K562 (cell line): Measurements from ENCODE around the gene TCF3. TPM values are rescaled to one million over a fixed set of nuclear protein-coding genes. Genes with fewer than 3 reads are reported as not detected.

Source experiments
- ATAC-seq: fragments of 200-7000 bp; cut with Tn5 transposase; 3 replicates; pipeline ENCODE4 v1.9.1; 2020; ENCODE audit warnings: moderate library complexity
- BruUV-seq: library from RNA; stranded (reverse); fragments of 400-500 nt; replicated peaks from 2 replicates; lab custom pipeline; 2021; lab: Mats Ljungman, UMichigan
- CTCF ChIA-PET: fragments of 300-600 bp; formaldehyde crosslinking; extraction: SDS; loops from one replicate; lab custom pipeline; 2021; ENCODE audit warnings: low intra/inter-chr PET ratio; lab: Yijun Ruan, JAX
- POLR2A ChIA-PET: fragments of 300-600, 350-650 bp; sonication (Branson Sonifier 250); formaldehyde crosslinking; extraction: SDS; loops from one replicate; lab custom pipeline; 2021; ENCODE audit warnings: antibody characterized with exemption, inconsistent platforms; lab: Yijun Ruan, JAX
- DNase-seq, 4 experiments: peaks; one replicate each; pipeline versions ENCODE4 v3.0.0 to v3.0.0-alpha.2; 2011 to 2018; ENCODE audit warnings: low spot score in 3 of 4, mixed read lengths in 3 of 4; ENCODE audit errors: extremely low read depth in 1 of 4
- FAIRE-seq: peaks from 2 replicates; lab custom pipeline; 2011; peaks lifted over from hg19 to GRCh38; lab: Jason Lieb, UNC
- H2AFZ ChIP-seq: 2 replicates; pipeline ENCODE4 v1.6.0; 2011; ENCODE audit warnings: low read depth, low read length, control low read depth, inconsistent platforms
- H3K27ac ChIP-seq: fragments of 200-600 bp; 3 replicates; pipeline ENCODE4 v1.8.0; 2011; ENCODE audit warnings: low read depth, mild to moderate bottlenecking, control low read depth, inconsistent platforms, low read length, moderate library complexity, mixed read lengths; ENCODE audit errors: extremely low read depth
- H3K27me3 ChIP-seq, 2 experiments: fragments of 300-600 bp in 1 of 2; 2 replicates in 1 of 2; 3 replicates in 1 of 2; pipeline versions ENCODE4 v1.6.0 to v1.8.0; 2011; ENCODE audit warnings: inconsistent platforms in 2 of 2, low read length in 2 of 2, mild to moderate bottlenecking in 1 of 2, mixed read lengths in 1 of 2, moderate library complexity in 1 of 2; ENCODE audit not compliant: control insufficient read depth in 2 of 2, insufficient read depth in 2 of 2
- H3K36me3 ChIP-seq: fragments of 300-600 bp; 3 replicates; pipeline ENCODE4 v1.8.0; 2011; ENCODE audit warnings: mild to moderate bottlenecking, low read length, inconsistent platforms; ENCODE audit not compliant: control insufficient read depth, insufficient read depth
- H3K4me1 ChIP-seq, 2 experiments: fragments of 200-600 bp in 1 of 2; replicated peaks in 1 of 2; 2 replicates in 1 of 2; 3 replicates in 1 of 2; pipeline versions ENCODE4 v1.5.1 to v1.8.0; 2011; ENCODE audit warnings: inconsistent platforms in 2 of 2, low read length in 2 of 2, mild to moderate bottlenecking in 1 of 2, mixed read lengths in 1 of 2, moderate library complexity in 1 of 2; ENCODE audit not compliant: control insufficient read depth in 2 of 2, insufficient read depth in 2 of 2
- H3K4me2 ChIP-seq: 2 replicates; pipeline ENCODE4 v1.6.1; 2011; ENCODE audit warnings: low read length, control low read depth, inconsistent platforms, mixed read lengths; ENCODE audit not compliant: insufficient read depth
- H3K4me3 ChIP-seq: fragments of 200-600 bp; sonication (generic), shearing (Covaris generic); 2 replicates; pipeline ENCODE4 v1.5.1; 2016; ENCODE audit warnings: control low read depth, inconsistent platforms
- H3K79me2 ChIP-seq: fragments of 200-600 bp; 3 replicates; pipeline ENCODE4 v1.8.0; 2011; ENCODE audit warnings: low read length, inconsistent platforms; ENCODE audit not compliant: control insufficient read depth, insufficient read depth
- H3K9ac ChIP-seq, 2 experiments: 2 replicates each; pipeline versions ENCODE4 v1.6.0 to v1.6.1; 2011; ENCODE audit warnings: low read depth in 2 of 2, low read length in 2 of 2, control low read depth in 1 of 2, inconsistent platforms in 1 of 2, mild to moderate bottlenecking in 1 of 2, mixed read lengths in 1 of 2; ENCODE audit not compliant: insufficient read depth in 1 of 2
- H3K9me1 ChIP-seq: one replicate; pipeline ENCODE4 v1.6.0; 2011; ENCODE audit warnings: inconsistent platforms, mild to moderate bottlenecking, low read length, moderate library complexity; ENCODE audit not compliant: control insufficient read depth, insufficient read depth
- H3K9me3 ChIP-seq: replicated peaks from 2 replicates; pipeline ENCODE4 v1.5.1; 2011; ENCODE audit warnings: low read depth, low read length, inconsistent platforms; ENCODE audit not compliant: control insufficient read depth, insufficient read depth
- H4K20me1 ChIP-seq: replicated peaks from 2 replicates; pipeline ENCODE4 v1.6.1; 2011; ENCODE audit warnings: low read length, inconsistent platforms, mixed read lengths; ENCODE audit not compliant: control insufficient read depth, insufficient read depth
- CBFA2T2 ChIP-seq: fragments of 450-650 bp; conservative IDR thresholded peaks from 2 replicates; pipeline ENCODE4 v1.6.1; 2017; ENCODE audit warnings: mild to moderate bottlenecking
- HDAC6 ChIP-seq: IDR thresholded peaks from 2 replicates; pipeline ENCODE4 v1.6.1; 2012; ENCODE audit warnings: low read depth, mild to moderate bottlenecking, control low read depth, inconsistent platforms, low read length, moderate library complexity
- SMAD1 ChIP-seq: fragments of 150-350 bp; IDR thresholded peaks from 2 replicates; pipeline ENCODE4 v1.6.1; 2014; ENCODE audit warnings: low read length, low read depth; ENCODE audit not compliant: partially characterized antibody
- ZBED1 ChIP-seq: IDR thresholded peaks from 2 replicates; pipeline ENCODE4 v1.6.1; 2014
- WGBS: fragments of 100-300 bp; shearing (Covaris generic); methylation state at CpG from one replicate; pipeline ENCODE4 v1.1.6; 2016; ENCODE audit warnings: low coverage, mixed read lengths; ENCODE audit not compliant: insufficient coverage; ENCODE audit errors: missing lambda C conversion rate; 5-methylcytosine and 5-hydroxymethylcytosine counted together
- in situ Hi-C: fragments of 300-500 bp; cut with MboI; formaldehyde crosslinking; loops from 4 replicates; pipeline ENCODE4 v1.15.0; 2018; ENCODE audit warnings: inconsistent platforms, mixed read lengths
- intact Hi-C: fragments of 100-400 bp; cut with micrococcal nuclease; formaldehyde crosslinking; loops from 2 replicates; pipeline ENCODE4 v1.14.2; 2022
- polyA plus RNA-seq, 8 experiments: library from polyadenylated mRNA; depleted of rRNA in 4 of 8; stranded (reverse) in 5 of 8; unstranded in 3 of 8; fragments of >200 nt; fragmentation: Nextera tagmentation in 2 of 8; fragmentation: Illumina TruSeq in 1 of 8; extraction: Ambion mirVana in 2 of 8; extraction: Trizol in 1 of 8; gene quantifications; 2 replicates each; pipeline versions ENCODE4 v1.2.1 to v1.2.3, GENCODE V29; 2011 to 2014; ENCODE audit warnings: inconsistent platforms in 1 of 8, missing spikeins in 1 of 8
- total RNA-seq, 7 experiments: library from RNA; depleted of rRNA in 6 of 7; stranded (reverse); fragments of >200 nt in 6 of 7; fragmentation: Illumina TruSeq in 2 of 7; extraction: Trizol in 2 of 7; gene quantifications; 2 replicates each; pipeline versions ENCODE4 v1.2.1 to v1.2.3, GENCODE V29; 2011 to 2021; ENCODE audit warnings: low replicate concordance in 1 of 7
- TF ChIP-seq, protein P1 (sequence below): fragments of 450-650 bp; formaldehyde crosslinking; IDR thresholded peaks from 2 replicates; pipeline ENCODE4 v1.4.0; 2020; ENCODE audit warnings: mild to moderate bottlenecking, moderate library complexity
- TF ChIP-seq, protein P2 (sequence below): fragments of 250-450 bp; sonication (Bioruptor Pico); IDR thresholded peaks from 2 replicates; pipeline ENCODE4 v1.4.0; 2020; ENCODE audit warnings: mild to moderate bottlenecking, moderate library complexity, borderline replicate concordance

Gene TCF3
- total and polyA plus RNA-seq, 9 of the 15 experiments (the other 6 are each of a cell fraction or from before 2014, with no cell fraction given): 5.6 to 259 (median 84.0) TPM

DNA sequence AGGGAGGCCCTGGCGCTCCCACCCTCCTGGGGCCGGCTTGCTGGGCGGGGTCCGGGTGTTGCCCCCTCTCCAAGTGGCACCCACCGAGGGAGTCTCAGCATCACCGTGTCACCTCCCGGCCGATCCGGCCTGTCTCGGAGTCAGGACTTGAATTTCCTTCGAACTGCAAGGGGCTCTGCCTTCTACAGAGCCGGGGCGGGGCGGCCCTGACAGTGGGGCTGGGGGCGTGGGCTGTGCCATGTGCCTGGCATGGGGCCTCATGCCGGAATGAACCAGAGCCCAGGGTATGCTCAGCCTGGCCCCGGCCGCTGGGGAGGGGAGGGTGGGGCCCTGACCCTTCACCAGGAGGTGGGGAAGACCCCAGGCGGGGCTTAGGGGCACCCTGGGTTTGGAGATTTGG is 47.0 kb upstream of the TCF3 start:
- Histone ChIP-seq H3K9me1 (no peaks in the 10 kb centered on the region), H2AFZ (no peak overlapping the region), H3K9ac (no peak overlapping the region), H3K36me3 (no peaks in the 10 kb centered on the region), H4K20me1 (no peaks in the 10 kb centered on the region; the same call in 1 of the 2 replicates), H3K9me3 (peaks cover 13% of the 10 kb centered on the region), H3K4me2 (no peak overlapping the region), H3K4me1 (peaks cover 0 to 33% of the 10 kb centered on the region in 2 experiments; a peak in 1 of 5 replicates), H3K27ac (no peak overlapping the region), H3K27me3 (peaks cover 17 to 40% of the 10 kb centered on the region in 2 experiments; a peak in 4 of 5 replicates), H3K4me3 (no peak overlapping the region), H3K79me2 (no peaks in the 10 kb centered on the region)
- WGBS: 16% methylated on average over 5 of the region's 19 CpGs
- CTCF ChIA-PET: no interaction called here
- POLR2A ChIA-PET: interaction anchor here (0.6 kb wide), 1 partner anchor 162 kb away, joined by 3 read pairs; no protein-coding TSS in a partner anchor
- ATAC-seq (no peak), FAIRE-seq (no peak), DNase-seq (no peak)
- in situ Hi-C loops (no loop called here), intact Hi-C loops (no loop called here)
- TF ChIP-seq, protein P1, sequence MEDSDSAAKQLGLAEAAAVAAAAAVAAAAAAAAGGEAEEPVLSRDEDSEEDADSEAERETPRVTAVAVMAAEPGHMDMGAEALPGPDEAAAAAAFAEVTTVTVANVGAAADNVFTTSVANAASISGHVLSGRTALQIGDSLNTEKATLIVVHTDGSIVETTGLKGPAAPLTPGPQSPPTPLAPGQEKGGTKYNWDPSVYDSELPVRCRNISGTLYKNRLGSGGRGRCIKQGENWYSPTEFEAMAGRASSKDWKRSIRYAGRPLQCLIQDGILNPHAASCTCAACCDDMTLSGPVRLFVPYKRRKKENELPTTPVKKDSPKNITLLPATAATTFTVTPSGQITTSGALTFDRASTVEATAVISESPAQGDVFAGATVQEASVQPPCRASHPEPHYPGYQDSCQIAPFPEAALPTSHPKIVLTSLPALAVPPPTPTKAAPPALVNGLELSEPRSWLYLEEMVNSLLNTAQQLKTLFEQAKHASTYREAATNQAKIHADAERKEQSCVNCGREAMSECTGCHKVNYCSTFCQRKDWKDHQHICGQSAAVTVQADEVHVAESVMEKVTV (CRISPR knock-in tag): no peak
- no peak for TF ChIP-seq SMAD1
- BruUV-seq: no TSS peak

DNA sequence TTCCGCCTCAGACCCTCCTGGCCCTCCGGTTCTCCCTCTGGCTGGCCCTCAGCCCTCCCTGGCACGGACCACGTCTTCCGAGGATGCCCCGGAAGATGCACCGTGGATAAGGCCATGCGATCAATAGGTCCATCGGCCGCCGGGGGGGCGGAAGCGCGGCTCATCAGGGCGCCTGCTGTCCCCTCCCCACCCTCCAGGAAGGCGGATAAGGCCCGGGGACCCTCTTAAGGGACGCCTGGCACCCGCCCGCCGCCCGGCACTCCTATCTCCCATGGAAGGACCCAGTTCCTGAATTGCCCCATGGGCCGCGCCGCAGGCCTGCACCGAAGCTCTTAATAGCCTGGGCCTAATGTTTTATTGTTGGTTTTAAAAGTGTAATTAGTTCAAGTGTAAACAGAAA is 46.2 kb upstream of the TCF3 start:
- peaks cover 12% of the 10 kb centered on the region for H3K9me3 ChIP-seq
- no peak for ATAC-seq
- ChIA-PET POLR2A (interaction anchor here (0.6 to 0.7 kb wide), 2 partner anchors 16 to 163 kb away, joined by 3 read pairs; no protein-coding TSS in a partner anchor), CTCF (no interaction called here)
- no peaks in the 10 kb centered on the region; the same call in 1 of the 2 replicates for H4K20me1 ChIP-seq
- FAIRE-seq: no peak
- H3K4me1 ChIP-seq: peaks cover 0 to 33% of the 10 kb centered on the region in 2 experiments; a peak in 1 of 5 replicates
- intact Hi-C loops (no loop called here), in situ Hi-C loops (no loop called here)
- no peaks in the 10 kb centered on the region for H3K79me2 ChIP-seq
- H3K4me3 ChIP-seq: no peak overlapping the region
- H3K36me3 ChIP-seq: no peaks in the 10 kb centered on the region
- DNase-seq: no peak
- H3K27me3 ChIP-seq: peaks cover 17 to 43% of the 10 kb centered on the region in 2 experiments; a peak in 4 of 5 replicates
- no peak overlapping the region for H3K9ac ChIP-seq
- no peaks in the 10 kb centered on the region for H3K9me1 ChIP-seq
- H3K4me2 ChIP-seq: no peak overlapping the region
- H2AFZ ChIP-seq: no peak overlapping the region
- WGBS: 43% methylated on average over 19 of the region's 26 CpGs
- H3K27ac ChIP-seq: no peak overlapping the region
- BruUV-seq: no TSS peak
- TF ChIP-seq, protein P2, sequence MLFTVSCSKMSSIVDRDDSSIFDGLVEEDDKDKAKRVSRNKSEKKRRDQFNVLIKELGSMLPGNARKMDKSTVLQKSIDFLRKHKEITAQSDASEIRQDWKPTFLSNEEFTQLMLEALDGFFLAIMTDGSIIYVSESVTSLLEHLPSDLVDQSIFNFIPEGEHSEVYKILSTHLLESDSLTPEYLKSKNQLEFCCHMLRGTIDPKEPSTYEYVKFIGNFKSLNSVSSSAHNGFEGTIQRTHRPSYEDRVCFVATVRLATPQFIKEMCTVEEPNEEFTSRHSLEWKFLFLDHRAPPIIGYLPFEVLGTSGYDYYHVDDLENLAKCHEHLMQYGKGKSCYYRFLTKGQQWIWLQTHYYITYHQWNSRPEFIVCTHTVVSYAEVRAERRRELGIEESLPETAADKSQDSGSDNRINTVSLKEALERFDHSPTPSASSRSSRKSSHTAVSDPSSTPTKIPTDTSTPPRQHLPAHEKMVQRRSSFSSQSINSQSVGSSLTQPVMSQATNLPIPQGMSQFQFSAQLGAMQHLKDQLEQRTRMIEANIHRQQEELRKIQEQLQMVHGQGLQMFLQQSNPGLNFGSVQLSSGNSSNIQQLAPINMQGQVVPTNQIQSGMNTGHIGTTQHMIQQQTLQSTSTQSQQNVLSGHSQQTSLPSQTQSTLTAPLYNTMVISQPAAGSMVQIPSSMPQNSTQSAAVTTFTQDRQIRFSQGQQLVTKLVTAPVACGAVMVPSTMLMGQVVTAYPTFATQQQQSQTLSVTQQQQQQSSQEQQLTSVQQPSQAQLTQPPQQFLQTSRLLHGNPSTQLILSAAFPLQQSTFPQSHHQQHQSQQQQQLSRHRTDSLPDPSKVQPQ (CRISPR knock-in tag): no peak
- TF ChIP-seq CBFA2T2: no peak
- TF ChIP-seq HDAC6: no peak
- TF ChIP-seq ZBED1: no peak
